Middle frontal gyrus (tissue), 1 donor: ENCODE results near the gene BZW2.
"Not testable (repeated sequence)": the region's sequence is repeated elsewhere in the genome, so short reads cannot be mapped to it uniquely, and the experiment has no call there.

Source experiments
- DNase-seq: peaks from one replicate; pipeline ENCODE4 v3.0.0-alpha.2; 2015; ENCODE audit warnings: low spot score; ENCODE audit errors: extremely low spot score

BZW2 gene

GRCh38 chr7:16670021-16670420 is 24.0 kb downstream of the BZW2 start:
- DNase-seq: no peak

GRCh38 chr7:16670731-16671344 is 24.9 kb downstream of the BZW2 start:
- DNase-seq: no peak

- DNase-seq: no peak
These were observed 25.8 kb downstream of the BZW2 start for GRCh38 chr7:16671811-16672210.

GRCh38 chr7:16675277-16675676 is 29.3 kb downstream of the BZW2 start:
- no peak for DNase-seq

- DNase-seq: no peak
These were observed 32.1 kb downstream of the BZW2 start for GRCh38 chr7:16677978-16678494.

- DNase-seq: not testable (repeated sequence)
These were observed 32.9 kb downstream of the BZW2 start for GRCh38 chr7:16678645-16679566.

- no peak for DNase-seq
These were observed 39.0 kb downstream of the BZW2 start for GRCh38 chr7:16684935-16685334.

GRCh38 chr7:16685535-16685934 is 39.6 kb downstream of the BZW2 start:
- no peak for DNase-seq

GRCh38 chr7:16688249-16688648 is 42.3 kb downstream of the BZW2 start:
- DNase-seq: no peak

- no peak for DNase-seq
These were observed 45.3 kb downstream of the BZW2 start for GRCh38 chr7:16691241-16691640.

GRCh38 chr7:16693601-16694318 is 47.8 kb downstream of the BZW2 start:
- peak; percentile 12 for DNase-seq

- DNase-seq: no peak
These were observed 48.8 kb downstream of the BZW2 start for GRCh38 chr7:16694806-16695205.

GRCh38 chr7:16695621-16696237 is 49.7 kb downstream of the BZW2 start:
- DNase-seq: no peak

- no peak for DNase-seq
These were observed 51.7 kb downstream of the BZW2 start for GRCh38 chr7:16697507-16698199.

- no peak for DNase-seq
These were observed 52.4 kb downstream of the BZW2 start for GRCh38 chr7:16698200-16698905.

GRCh38 chr7:16702441-16702840 is 56.5 kb downstream of the BZW2 start:
- DNase-seq: no peak

- DNase-seq: no peak
These were observed 62.5 kb downstream of the BZW2 start for GRCh38 chr7:16708511-16708910.

GRCh38 chr7:16708980-16709379 is 63.0 kb downstream of the BZW2 start:
- no peak for DNase-seq

- no peak for DNase-seq
These were observed 64.7 kb downstream of the BZW2 start for GRCh38 chr7:16710651-16711050.

- DNase-seq: no peak
These were observed 65.7 kb downstream of the BZW2 start for GRCh38 chr7:16711730-16712129.
